ENCODE results near the gene PRSS36. TPM values are rescaled to one million over a fixed set of nuclear protein-coding genes. Genes with fewer than 3 reads are reported as not detected.

Gene PRSS36
- total RNA-seq, 1 experiment from 2014 or later, result 0.23 TPM

DNA sequence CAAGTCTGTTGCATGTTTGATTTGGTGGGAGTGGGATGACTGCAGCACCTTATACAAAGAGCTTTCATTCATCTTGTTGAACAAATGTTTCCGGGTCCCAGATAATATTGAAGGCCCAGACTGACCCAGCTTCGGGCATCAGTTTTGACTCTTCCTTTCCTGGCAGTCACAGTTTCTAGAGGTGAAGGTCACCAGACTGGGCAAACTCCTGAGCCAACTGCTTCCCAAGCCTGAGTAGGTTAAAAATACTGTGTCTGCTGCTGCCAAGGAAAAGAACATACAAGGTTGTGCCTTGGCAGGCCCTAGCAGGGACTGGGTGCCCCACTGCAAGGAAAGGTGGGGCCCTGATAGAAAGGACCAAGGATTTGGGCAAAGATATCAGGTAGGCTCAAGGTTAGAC lies 37.2 kb downstream of the PRSS36 start:
- Histone ChIP-seq H3K4me1 (ENCODE audit: control insufficient read depth, insufficient read depth, low read length) (peaks cover 17% of the 10 kb centered on the region), H3K9me3 (ENCODE audit: control insufficient read depth, insufficient read depth, low read depth, low read length) (no peaks in the 10 kb centered on the region), H3K27ac (ENCODE audit: low read length) (no peak overlapping the region; the same call in 1 of the 2 replicates), H3K4me3 (ENCODE audit: low read depth in 2 of 2, low read length in 2 of 2) (no peak overlapping the region), H3K27me3 (ENCODE audit: control insufficient read depth, insufficient read depth, low read length) (no peaks in the 10 kb centered on the region), H3K36me3 (ENCODE audit: control insufficient read depth, insufficient read depth, low read length) (no peaks in the 10 kb centered on the region; the same call in 1 of the 2 replicates)
- BruUV-seq (replicated peaks), result no TSS peak
- POLR2A ChIA-PET, result no interaction called here
- intact Hi-C loops (cut with micrococcal nuclease; ENCODE audit: unreplicated experiment), result no loop called here
- DNase-seq (ENCODE audit: low read depth, low spot score) (no peak), ATAC-seq (no peak)
- CTCF ChIA-PET, result interaction anchor here (0.6 kb wide), 2 partner anchors 31 to 331 kb away, joined by 3 to 5 read pairs; no protein-coding TSS in a partner anchor
- in situ Hi-C loops (cut with HindIII; ENCODE audit: low pct_unique_long_range_greater_than_20kb, low sequenced_read_pairs), result no loop called here
- TF ChIP-seq, protein P1, sequence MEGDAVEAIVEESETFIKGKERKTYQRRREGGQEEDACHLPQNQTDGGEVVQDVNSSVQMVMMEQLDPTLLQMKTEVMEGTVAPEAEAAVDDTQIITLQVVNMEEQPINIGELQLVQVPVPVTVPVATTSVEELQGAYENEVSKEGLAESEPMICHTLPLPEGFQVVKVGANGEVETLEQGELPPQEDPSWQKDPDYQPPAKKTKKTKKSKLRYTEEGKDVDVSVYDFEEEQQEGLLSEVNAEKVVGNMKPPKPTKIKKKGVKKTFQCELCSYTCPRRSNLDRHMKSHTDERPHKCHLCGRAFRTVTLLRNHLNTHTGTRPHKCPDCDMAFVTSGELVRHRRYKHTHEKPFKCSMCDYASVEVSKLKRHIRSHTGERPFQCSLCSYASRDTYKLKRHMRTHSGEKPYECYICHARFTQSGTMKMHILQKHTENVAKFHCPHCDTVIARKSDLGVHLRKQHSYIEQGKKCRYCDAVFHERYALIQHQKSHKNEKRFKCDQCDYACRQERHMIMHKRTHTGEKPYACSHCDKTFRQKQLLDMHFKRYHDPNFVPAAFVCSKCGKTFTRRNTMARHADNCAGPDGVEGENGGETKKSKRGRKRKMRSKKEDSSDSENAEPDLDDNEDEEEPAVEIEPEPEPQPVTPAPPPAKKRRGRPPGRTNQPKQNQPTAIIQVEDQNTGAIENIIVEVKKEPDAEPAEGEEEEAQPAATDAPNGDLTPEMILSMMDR (IDR thresholded peaks at IDR 0.05), result no peak
- TF ChIP-seq, protein P2, sequence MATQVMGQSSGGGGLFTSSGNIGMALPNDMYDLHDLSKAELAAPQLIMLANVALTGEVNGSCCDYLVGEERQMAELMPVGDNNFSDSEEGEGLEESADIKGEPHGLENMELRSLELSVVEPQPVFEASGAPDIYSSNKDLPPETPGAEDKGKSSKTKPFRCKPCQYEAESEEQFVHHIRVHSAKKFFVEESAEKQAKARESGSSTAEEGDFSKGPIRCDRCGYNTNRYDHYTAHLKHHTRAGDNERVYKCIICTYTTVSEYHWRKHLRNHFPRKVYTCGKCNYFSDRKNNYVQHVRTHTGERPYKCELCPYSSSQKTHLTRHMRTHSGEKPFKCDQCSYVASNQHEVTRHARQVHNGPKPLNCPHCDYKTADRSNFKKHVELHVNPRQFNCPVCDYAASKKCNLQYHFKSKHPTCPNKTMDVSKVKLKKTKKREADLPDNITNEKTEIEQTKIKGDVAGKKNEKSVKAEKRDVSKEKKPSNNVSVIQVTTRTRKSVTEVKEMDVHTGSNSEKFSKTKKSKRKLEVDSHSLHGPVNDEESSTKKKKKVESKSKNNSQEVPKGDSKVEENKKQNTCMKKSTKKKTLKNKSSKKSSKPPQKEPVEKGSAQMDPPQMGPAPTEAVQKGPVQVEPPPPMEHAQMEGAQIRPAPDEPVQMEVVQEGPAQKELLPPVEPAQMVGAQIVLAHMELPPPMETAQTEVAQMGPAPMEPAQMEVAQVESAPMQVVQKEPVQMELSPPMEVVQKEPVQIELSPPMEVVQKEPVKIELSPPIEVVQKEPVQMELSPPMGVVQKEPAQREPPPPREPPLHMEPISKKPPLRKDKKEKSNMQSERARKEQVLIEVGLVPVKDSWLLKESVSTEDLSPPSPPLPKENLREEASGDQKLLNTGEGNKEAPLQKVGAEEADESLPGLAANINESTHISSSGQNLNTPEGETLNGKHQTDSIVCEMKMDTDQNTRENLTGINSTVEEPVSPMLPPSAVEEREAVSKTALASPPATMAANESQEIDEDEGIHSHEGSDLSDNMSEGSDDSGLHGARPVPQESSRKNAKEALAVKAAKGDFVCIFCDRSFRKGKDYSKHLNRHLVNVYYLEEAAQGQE (IDR thresholded peaks at IDR 0.05; ENCODE audit: insufficient read depth in 1 of 2, low read depth in 2 of 2, low read length in 1 of 2), result no peak
- TF ChIP-seq TCF7L2 (IDR thresholded peaks at IDR 0.05; ENCODE audit: low read depth, low read length) (no peak), POLR2AphosphoS5 (IDR thresholded peaks at IDR 0.05; ENCODE audit: low read depth, low read length) (no peak), SIN3A (IDR thresholded peaks at IDR 0.05; ENCODE audit: borderline replicate concordance, insufficient read depth, low read depth, low read length) (no peak)

- DNase-seq (ENCODE audit: low read depth, low spot score) (no peak), ATAC-seq (no peak)
- no TSS peak for BruUV-seq (replicated peaks)
- H3K4me1 ChIP-seq (ENCODE audit: control insufficient read depth, insufficient read depth, low read length), result peaks cover 19% of the 10 kb centered on the region
- H3K9me3 ChIP-seq (ENCODE audit: control insufficient read depth, insufficient read depth, low read depth, low read length), result no peaks in the 10 kb centered on the region
- H3K27ac ChIP-seq (ENCODE audit: low read length), result no peak overlapping the region
- H3K4me3 ChIP-seq (ENCODE audit: low read depth in 2 of 2, low read length in 2 of 2), result no peak overlapping the region
- in situ Hi-C loops (cut with HindIII; ENCODE audit: low pct_unique_long_range_greater_than_20kb, low sequenced_read_pairs) (no loop called here), intact Hi-C loops (cut with micrococcal nuclease; ENCODE audit: unreplicated experiment) (no loop called here)
- POLR2A ChIA-PET, result no interaction called here
- no peaks in the 10 kb centered on the region for H3K27me3 ChIP-seq (ENCODE audit: control insufficient read depth, insufficient read depth, low read length)
- TF ChIP-seq, protein P1 (IDR thresholded peaks at IDR 0.05), result no peak
- TF ChIP-seq, protein P2 (IDR thresholded peaks at IDR 0.05; ENCODE audit: insufficient read depth in 1 of 2, low read depth in 2 of 2, low read length in 1 of 2), result no peak
- TF ChIP-seq TCF7L2 (IDR thresholded peaks at IDR 0.05; ENCODE audit: low read depth, low read length), result no peak
- no peak for TF ChIP-seq SIN3A (IDR thresholded peaks at IDR 0.05; ENCODE audit: borderline replicate concordance, insufficient read depth, low read depth, low read length)
- TF ChIP-seq POLR2AphosphoS5 (IDR thresholded peaks at IDR 0.05; ENCODE audit: low read depth, low read length), result no peak
- CTCF ChIA-PET, result interaction anchor here (0.6 kb wide), 2 partner anchors 30 to 332 kb away, joined by 3 to 5 read pairs; no protein-coding TSS in a partner anchor
- H3K36me3 ChIP-seq (ENCODE audit: control insufficient read depth, insufficient read depth, low read length), result no peaks in the 10 kb centered on the region; the same call in 1 of the 2 replicates
Measured at GRCh38 chr16:31111881-31112466, 37.9 kb downstream of the PRSS36 start.
